LHCN-M2 (cell line): ENCODE measurements around the gene SPATA2. TPM values are rescaled to one million over a fixed set of nuclear protein-coding genes. Genes with fewer than 3 reads are reported as not detected.
A peak's percentile ranks its signal among the peaks of the same experiment; 100 is the strongest.
"Not testable (repeated sequence)": the region's sequence is repeated elsewhere in the genome, so short reads cannot be mapped to it uniquely, and the experiment has no call there.

Experiments
- DNase-seq: peaks from one replicate; pipeline ENCODE4 v3.0.0-alpha.2; 2012; ENCODE audit warnings: low read depth
- polyA plus RNA-seq: library from polyadenylated mRNA; unstranded; fragments of >200 nt; gene quantifications from one replicate; pipeline ENCODE4 v1.2.1, GENCODE V29; 2012; ENCODE audit warnings: missing spikeins
- total RNA-seq: library from RNA; depleted of rRNA; stranded (reverse); fragments of >200 nt; gene quantifications from 2 replicates; pipeline ENCODE4 v1.2.3, GENCODE V29; 2014; rRNA removed

Gene SPATA2, protein sequence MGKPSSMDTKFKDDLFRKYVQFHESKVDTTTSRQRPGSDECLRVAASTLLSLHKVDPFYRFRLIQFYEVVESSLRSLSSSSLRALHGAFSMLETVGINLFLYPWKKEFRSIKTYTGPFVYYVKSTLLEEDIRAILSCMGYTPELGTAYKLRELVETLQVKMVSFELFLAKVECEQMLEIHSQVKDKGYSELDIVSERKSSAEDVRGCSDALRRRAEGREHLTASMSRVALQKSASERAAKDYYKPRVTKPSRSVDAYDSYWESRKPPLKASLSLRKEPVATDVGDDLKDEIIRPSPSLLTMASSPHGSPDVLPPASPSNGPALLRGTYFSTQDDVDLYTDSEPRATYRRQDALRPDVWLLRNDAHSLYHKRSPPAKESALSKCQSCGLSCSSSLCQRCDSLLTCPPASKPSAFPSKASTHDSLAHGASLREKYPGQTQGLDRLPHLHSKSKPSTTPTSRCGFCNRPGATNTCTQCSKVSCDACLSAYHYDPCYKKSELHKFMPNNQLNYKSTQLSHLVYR
- 3.7 and 4.1 TPM in 2 replicates for total RNA-seq
- polyA plus RNA-seq, result 3.5 TPM

DNA sequence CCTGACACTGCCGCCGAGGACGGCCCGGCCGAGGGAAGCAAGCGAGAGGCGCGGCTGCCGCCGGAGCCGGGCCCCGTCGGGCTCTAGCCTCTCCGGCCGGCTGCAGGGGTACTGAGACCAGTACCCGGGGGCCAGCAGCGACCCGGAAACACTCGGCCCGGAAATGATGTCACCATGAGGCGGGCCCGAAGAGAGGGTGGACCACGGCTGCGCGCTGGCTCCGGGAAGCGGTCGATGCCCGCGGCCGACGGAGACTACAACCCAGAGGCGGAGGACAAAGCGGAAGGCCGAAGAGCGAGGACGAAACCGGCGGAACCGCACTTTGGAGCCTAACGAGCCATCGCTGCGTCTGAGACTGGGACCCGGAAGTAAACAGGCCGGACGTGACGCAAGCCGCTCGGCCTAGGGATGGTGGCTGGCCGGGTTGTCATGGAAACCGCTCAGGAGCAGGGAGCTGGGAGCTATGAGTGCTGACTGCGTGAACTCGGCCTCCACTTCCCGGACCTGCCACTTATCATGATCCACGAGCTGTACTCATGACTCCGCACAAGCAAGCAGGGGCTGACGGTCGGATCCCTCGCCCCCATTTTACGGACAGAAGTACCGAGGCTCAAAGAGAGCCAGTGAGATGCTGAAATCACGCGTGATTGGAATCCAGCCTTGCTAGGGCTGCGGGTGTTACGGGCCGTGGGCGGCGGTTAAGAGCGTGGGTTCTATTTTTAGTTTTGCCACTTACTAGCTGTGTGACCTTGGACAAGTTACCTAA, at the start of gene SPATA2:
Gene SPATA2 (minus strand): TSS at position 150 of the 766 bp plus-strand sequence. CDS start 7,039 bp downstream, outside the sequence.
- DNase-seq, result peak; percentile 91

DNA sequence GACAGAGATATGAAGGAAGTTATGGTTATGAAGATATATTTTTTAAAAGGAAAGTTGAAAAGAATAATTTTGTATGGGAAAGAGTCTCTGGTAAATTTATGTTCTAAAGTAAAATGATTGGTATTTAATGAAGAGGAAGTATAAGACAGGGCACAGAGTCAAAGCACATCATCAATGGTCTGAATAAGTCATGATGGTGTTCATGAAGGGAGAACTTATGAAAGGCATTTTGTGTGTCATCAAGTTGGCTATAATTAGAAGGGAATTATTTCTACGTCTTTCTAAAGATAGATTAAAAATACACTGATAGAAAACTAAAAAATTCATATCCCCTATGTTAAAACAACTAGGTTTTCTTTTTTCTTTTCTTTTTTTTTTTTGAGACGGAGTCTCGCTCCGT, 46.1 kb upstream of the SPATA2 start:
- DNase-seq, result no peak

DNA sequence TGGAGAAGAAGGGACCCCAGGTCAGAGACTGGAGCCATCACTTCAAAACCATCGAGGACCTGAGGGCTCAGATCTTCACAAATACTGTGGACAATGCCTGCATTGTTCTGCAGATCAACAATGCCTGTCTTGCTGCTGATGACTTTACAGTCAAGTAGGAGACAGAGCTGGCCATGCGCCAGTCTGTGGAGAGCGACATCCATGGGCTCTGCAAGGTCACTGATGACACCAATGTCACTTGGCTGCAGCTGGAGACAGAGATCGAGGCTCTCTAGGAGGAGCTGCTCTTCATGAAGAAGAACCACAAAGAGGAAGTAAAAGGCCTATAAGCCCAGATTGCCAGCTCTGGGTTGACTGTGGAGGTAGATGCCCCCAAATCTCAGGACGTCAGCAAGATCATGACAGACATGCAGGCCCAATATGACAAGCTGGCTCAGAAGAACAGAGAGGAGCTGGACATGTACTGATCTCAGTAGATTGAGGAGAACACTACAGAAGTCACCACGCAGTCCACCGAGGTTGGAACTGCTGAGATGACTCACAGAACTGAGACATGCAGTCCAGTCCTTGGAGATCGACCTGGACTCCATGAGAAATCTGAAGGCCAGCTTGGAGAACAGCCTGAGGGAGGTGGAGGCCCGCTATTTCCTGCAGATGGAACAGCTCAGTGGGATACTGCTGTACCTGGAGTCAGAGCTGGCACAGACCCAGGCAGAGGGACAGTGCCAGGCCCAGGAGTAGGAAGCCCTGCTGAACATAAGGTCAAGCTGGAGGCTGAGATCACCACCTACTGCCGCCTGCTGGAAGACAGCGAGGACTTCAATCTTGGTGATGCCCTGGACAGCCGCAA, 42.0 kb upstream of the SPATA2 start:
- DNase-seq, result not testable (repeated sequence)

DNA sequence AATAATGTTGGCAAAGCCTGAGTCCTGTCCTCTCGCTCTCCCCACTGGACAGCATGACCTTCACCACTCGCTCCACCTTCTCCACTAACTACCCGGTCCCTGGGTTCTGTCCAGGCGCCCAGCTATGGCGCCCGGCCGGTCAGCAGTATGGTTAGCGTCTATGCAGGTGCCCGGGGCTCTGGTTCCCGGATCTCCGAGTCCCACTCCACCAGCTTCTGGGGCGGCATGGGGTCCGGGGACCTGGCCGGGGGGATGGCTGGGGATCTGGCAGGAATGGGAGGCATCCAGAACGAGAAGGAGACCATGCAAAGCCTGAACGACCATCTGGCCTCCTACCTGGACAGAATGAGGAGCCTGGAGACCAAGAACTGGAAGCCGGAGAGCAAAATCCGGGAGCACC, 41.4 kb upstream of the SPATA2 start:
- no peak for DNase-seq

DNA sequence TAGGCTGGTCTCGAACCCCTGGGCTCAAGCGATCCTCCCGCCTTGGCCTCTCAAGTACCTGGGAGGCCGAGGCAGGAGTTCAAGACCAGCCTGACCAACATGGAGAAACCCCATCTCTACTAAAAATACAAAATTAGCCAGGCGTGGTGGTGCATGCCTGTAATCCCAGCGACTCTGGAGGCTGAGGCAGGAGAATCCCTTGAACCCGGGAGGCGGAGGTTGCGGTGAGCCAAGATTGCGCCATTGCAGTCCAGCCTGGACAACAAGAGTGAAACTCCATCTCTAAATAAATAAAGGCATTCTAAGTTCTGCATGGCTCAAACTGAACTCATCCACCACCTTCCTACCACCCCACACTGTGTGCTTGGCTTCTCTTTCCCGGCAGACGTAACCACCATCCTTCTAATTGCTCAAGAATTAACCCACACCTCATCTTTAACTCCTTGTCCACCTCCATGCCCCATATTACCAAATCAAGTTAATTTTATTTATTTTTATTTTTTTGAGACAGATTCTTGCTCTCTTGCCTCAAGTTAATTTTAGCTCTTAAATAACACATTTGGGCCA, 40.6 kb upstream of the SPATA2 start:
- not testable (repeated sequence) for DNase-seq

DNA sequence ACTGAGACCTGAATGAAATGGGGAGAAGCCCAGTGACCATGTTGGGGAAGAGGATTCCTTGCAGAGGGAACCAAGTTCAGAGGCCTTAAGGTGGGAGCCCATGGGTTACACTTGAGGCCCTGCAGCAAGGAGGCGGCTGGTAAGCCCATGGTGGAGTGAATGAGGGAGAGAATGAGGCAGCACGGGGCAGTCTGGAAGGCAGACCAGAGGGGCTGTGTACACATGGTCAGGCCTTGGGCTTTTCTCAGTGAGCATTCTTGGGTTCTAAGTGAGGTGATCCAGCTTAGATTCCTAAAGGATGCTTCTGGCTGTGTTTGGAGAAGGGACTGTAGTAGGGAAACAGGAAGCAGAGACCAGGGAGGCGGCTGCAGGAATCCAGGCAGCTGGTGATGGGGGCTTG, 39.8 kb upstream of the SPATA2 start:
- DNase-seq, result no peak

DNA sequence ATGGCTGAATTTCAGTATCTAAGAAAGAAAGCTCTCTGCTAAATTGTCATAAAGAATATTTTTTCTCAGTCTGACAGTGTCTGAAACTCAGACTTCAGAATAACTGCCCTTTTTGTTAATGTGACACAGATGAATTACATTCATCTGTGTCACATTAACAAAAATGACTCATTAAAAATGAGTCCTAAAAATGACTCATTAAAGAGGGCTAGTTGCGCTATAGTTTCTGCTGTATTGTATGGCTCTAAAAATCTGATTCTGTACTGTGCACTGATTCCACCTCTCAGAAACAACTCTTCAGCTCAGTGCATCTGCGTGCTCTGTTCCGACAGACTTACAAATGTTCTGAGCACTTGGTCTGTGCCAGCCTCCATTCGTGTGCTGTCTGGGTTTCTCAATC, 35.8 kb upstream of the SPATA2 start:
- DNase-seq, result peak; percentile 73

DNA sequence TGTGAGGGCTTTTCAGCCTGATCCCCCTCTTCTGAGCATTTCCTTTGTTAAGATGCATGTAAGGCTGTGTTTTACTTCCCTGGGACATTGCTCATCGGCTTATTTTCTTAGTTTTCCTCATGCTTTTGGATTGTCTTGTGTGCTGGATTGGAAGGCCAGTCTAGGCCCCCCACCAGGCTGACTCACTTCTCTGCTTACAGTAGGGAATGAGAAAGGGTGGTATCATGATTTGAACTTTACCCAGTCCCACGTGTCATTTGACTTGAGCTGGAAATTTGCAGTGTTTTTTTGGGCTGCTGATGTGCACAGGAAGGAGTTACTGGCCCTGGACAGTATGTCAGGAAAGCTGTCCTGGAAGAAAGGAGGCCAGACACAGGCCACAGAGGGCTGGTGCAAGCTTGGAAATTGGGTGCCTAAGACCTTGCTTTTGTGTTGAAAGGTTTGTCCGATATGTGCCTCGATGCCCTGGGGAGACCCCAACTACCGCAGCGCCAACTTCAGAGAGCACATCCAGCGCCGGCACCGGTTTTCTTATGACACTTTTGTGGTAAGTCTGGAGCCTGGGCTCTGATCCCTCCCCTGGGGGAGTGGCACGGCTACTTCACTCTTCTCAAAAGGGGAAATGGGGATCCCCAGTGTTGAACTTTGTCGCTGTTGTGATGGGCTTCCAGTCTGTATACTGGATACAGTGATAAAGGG, 33.6 kb upstream of the SPATA2 start:
- peak; percentile 86 for DNase-seq

DNA sequence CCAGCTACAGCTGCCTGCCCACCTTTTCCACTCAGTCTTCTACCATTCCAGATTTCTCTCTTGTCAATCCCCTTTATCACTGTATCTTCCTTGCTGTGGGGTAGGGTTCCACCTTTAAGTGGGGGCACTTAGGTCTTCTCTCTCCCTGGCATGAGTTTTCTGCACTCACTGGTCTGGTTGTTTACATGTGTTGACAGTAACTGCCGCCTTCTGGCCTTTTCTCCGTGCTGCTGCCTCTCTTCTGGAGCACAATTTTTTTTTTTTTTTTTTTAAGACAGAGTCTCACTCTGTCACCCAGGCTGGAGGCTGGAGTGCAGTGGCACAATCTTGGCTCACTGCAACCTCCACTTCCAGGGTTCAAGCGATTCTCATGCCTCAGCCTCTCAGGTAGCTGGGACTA, 32.8 kb upstream of the SPATA2 start:
- DNase-seq, result no peak

DNA sequence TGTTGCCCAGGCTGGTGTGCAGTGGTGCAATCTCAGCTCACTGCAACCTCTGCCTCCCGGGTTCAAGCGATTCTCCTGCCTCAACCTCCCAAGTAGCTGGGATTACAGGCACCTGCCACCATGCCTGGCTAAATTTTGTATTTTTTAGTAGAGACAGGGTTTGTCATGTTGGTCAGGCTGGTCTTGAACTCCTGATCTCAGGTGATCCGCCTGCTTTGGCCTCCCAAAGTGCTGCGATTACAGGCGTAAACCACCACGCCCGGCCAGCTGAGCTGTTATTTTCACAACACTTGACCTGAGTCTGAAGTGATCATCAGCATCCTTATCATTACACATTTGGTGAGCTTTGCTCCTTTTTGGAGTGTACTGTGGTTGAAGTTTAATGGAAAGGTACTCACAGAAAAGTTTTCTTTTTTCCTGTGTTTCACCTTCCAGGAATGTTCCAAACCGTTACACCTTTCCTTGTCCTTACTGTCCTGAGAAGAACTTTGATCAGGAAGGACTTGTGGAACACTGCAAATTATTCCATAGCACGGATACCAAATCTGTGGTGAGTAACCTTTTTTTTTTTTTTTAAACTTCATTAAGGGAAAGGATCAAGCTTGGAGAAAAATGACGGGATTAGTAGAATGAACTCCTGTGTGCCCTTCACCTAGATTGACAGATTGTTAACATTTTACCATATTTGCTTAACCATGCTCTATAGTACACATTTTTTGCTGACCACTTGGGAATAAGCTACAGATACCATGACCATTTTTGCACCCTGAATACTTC, 30.6 kb upstream of the SPATA2 start:
- no peak for DNase-seq

DNA sequence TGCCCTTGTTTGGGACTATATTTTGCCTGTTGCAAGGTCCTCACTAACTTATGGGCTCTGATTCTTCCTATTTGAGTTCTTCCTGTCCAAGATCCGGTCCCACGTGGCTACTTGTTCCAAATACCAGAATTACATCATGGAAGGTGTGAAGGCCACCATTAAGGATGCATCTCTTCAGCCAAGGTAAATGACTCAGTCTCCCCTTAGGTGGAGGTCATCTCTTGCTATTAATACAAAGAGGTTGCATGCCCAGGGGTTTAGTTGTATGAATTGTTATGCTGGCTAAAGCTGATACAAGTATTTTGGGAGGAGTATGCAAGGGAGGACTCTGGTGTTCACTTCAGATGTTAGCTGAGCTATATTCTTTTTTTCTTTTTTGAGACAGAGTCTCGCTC, 30.0 kb upstream of the SPATA2 start:
- no peak for DNase-seq

DNA sequence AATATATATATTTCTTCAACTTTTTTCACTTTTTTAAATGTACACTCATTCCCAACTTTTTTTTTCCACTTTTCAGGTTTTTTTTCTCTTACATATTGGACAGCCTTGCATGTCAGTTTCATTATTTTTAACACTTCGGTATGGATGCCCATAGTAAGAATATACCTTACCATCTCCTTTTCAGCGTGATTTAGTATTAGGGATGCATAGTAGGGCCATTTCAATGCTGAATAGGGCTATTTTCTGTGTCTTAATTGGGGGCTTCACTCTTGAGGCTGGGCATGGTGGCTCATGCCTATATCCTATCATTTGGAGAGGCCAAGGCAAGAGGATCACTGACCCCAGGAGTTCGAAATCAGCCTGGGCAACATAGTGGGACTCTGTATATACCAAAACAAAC, 27.6 kb upstream of the SPATA2 start:
- DNase-seq, result no peak

DNA sequence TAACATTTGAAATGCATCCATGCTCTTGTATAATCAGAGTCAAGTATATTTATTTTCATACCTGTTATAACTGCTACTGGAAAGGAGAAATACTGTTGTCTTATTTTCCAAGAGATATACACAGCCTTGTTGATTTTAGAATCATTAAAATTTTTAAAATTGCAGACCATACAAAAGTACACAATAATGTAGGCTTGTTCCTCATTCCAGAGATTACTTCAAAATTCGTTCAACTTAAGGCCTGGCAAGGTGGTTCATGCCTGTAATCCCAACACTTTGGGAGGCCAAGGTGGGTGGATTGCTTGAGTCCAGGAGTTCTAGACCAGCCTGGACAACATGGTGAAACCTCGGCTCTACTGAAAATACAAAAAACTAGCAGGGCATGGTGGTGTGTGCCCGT, 27.0 kb upstream of the SPATA2 start:
- no peak for DNase-seq

DNA sequence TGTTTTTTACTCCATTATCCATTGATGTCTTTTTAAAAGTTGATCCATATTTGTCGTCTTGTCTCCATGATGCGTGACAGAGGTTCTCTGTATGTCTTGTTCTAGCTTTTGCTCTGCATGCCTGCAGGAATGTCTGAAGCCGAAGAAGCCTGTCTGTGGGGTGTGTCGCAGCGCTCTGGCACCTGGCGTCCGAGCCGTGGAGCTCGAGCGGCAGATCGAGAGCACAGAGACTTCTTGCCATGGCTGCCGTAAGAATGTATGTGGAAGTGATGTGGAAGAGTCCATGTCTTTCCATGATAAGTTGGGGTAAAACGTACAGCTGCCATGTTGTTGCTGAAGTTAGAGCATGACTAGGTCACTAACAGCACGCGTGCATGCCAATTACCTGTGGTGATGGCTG, 26.1 kb upstream of the SPATA2 start:
- no peak for DNase-seq

DNA sequence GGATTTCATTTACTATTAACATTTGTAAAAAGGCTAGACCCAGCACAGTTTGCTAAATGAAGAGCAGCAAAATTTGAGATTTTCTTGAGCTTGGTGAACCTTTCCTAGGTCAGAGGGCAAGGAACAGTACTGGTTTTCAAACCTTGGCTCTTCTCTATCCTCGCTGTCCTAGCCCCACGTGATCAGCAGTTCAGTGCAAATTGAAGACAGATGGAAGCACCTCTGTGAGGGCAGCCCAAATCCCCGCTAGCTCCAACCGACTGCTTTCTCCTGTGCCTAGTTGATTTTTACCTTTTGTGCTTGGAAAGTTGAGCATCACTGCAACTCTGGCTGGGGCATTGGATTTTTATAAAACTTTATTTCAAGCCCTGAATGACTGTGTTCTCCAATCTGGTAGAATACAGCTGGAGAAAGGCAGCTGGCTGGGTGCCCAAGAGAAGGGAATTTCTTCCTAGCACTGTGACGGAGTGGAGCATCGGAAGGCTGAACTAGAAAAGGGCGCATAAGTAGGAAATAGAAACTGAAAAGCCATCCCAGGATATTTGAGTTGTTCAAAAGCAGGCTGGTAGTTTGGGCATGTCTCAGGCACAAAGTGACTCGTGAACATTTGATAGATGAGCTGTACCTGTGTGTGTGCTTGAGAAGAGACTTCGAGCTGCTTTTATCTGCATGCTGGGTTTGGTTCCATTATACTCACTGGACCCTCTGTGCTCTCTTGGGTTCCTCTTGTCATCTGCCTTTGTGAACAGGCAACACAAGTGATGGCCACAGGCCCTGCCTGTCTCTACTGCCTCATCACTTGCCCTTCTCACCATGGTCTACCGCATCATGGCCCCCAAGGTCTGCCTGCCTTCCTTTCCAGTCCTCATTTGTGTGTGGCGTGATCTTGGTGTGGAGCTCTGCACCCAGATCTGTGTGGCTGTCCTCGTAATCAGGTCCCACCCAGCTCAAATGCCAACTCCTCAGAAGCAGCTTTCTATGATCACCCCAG, 23.1 kb upstream of the SPATA2 start:
- DNase-seq, result peak; percentile 9

DNA sequence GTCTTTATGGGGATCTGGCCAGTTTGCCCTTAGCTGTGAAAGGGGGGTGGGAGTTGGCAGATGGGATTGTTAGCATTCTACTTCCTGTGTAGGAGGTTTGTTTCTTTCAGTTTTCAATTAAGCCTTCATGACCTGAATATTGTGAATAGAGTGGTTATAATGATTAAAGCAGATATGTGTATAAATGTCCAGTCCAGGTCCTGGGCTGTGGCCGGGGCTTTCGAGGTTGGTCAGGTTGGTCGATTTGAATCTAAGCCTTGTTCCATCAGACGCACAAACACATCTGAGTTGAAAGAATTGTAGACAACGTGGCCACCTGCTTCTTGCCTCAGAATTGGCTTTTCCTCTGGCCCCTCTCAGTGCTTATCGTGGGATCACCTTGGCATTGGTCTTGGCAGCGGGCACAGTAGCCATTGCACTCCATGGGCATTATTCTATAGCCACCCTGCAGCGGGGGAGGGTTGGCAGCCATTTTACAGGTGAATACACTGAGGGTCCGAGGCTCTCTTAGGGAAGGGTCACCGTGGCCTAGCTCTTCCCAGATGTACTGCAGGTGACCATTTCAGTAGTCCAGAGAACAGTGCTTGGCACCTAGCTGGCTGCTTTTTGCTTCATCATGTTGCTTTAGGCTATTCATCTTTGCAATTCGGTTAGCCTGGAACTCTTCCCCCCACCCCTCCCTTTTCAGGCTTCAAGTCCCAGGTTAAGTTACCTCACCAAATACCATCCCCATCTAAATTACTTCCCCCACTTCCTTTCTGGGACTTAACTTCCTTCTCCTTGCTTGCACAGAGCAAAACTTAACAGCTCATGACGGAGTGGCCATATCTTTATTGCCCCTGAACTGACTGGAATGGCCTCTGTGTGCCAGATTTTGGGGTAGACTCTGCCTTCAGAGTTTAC, 21.9 kb upstream of the SPATA2 start:
- no peak for DNase-seq
